Nucleus accumbens (tissue), 56 donors: ENCODE measurements around the gene HNRNPA2B1.
A peak's percentile ranks its signal among the peaks of the same experiment; 100 is the strongest.
"Not testable (repeated sequence)": the region's sequence is repeated elsewhere in the genome, so short reads cannot be mapped to it uniquely, and the experiment has no call there.

Experiments
- DNase-seq, 56 donors: peaks; one replicate each; lab custom pipeline; 2025; lab: John Stamatoyannopoulos, UW

The HNRNPA2B1 gene

DNA sequence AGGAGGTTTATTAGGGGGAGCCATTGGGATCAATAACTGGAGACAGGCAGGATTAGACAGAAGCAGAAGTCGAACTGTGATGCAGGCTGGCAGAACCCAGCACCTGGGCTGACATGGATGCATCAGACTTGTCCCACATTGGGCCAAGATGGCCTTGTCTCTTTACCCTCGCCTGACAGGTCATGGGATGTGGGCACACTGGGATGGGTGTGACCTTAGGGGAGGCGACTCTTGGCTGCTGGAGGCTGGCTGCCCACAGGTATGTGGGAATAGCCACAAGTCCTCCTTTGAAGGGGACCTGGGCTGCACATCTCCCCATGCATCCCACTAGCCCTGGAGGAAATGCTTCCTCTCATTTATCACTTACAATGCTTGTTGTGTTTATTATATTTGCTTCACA is 31.3 kb downstream of the HNRNPA2B1 start:
- DNase-seq: no peak

DNA sequence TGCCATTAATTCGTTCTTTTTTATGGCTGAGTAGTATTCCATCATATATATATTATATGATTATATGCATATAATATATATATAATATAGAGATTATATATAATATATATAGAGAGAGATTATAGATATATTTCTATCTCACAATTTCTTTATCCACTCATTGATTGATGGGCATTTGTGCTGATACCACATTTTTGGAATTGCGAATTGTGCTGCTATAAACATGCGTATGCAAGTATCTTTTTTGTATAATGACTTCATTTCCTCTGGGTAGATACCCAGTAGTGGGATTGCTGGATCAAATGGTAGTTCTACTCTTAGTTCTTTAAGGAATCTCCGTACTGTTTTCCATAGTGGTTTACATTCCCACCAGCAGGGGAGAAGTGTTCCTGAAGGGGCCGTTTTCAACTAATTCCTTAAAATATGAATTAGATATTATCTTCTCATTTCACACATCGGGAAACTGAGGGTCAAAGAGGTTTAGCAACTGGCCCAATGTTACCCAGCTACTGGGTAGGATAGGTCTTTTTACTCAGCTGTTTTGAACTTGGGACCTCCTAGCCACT is 32.0 kb downstream of the HNRNPA2B1 start:
- DNase-seq: no peak

DNA sequence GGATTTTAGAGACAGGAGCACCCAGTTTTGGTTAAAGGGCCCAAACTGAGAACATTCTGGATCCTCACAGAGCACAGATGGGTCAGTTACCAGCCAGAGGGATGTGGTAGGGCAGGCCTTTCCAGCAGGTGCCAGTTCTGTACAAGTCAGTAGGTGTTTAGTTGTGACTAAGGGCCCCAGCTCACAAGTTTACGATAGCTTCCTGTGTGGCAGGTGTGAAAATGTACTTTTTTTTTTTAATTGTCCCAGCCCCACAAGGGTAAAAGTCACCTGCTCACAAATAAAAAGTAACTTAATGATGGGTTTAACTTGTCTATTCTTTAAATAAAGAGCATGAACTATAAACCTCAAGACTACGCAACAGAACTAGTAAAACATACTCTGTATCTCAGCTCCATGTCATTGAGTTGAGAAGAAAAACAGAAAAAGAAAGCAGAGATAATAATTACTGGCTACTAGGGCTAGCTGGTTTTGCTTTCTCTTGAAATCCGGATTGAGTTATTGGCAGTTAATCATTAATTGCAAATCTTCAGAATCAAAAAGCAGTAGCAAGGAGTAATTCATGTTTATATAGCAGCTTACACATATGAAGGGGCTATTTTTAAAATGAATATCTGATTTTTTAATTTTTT is 33.1 kb downstream of the HNRNPA2B1 start:
- DNase-seq: no peak

DNA sequence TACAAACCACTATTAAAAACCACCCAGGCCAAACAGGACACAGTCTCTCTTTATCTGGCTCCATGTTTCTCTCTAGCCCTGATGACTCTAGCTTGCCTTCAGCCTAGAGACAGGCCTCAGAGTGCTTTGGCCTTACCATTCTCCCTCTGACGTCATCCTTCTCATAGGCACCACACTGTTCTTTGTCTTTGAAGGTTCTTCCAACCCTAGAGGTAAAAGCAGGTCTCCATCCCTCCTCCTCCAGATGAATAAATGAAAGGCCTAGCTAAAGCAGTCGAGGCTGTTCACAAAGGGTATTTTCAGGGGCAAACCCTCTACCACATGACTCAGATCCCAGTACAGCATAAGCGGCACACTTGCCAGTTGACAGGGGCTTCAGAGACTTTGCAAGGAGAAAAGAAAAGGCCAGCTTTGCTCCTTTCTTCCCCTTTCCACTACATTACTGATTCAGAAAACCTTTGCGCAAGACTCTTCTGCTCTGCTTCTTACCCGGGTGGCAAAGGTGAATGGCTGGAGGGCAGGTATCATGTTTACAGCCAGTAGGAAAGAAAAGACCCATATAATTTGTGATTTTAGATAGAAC is 33.8 kb downstream of the HNRNPA2B1 start:
- no peak for DNase-seq

DNA sequence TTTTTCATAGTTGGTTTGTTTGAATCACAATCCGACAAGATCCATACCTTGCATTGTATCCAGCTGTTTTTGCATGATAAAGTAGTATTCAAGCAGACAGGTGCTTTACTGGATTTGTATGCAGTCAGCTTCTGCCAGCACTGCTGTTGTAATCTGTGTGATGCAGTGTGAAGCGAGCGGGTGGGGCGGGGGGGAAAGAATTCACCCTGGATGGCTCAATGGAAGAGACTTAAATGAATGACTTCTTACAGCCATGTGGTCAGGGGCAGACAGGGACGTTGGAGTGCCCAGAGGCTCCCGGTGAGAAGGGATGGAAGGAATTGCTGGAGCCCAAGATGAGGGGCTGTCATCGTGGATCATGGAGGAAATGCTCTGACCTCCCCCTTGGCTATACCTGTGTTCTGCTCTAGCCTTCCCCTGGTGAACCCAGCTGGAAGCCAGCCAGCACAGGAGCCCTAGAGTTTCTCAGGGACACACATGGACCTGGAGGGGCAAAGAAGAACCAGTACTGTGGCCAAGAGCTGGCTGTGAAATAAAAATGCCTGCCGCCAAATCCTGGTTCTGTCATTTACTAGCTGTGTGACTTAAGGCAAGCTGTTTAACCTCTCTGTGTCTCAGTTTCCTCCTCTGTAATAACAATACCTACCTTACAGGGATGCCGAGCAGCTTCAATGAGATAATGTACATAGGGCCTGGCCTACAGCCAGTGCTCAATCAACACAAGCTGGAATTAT is 34.4 kb downstream of the HNRNPA2B1 start:
- no peak for DNase-seq

DNA sequence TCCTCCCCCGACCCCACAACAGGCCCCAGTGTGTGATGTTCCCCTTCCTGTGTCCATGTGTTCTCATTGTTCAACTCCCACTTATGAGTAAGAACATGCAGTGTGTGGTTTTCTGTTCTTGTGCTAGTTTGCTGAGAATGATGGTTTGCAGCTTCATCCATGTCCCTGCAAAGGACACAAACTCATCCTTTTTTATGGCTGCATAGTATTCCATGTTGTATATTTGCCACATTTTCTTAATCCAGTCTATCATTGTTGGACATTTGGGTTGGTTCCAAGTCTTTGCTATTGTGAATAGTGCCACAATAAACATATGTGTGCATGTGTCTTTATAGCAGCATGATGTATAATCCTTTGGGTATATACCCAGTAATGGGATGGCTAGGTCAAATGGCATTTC is 36.7 kb downstream of the HNRNPA2B1 start:
- not testable (repeated sequence) for DNase-seq

DNA sequence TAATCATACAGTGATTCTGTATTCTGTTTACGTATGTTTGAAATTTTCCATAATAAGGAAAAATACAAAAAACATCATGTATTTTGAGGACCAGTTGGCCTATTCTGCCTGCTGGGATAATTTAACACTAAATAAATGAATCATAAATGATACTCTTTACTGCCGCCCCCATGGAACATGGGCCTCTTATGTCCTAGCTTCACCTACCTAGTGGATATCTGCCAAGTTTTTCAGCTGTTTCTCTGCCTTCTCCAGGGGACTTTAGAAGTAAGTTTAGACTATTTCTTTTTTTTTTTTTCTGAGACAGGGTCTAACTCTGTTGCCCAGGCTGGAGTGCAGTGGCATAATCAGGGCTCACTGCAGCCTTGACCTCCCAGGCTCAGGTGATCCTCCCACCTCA is 38.1 kb downstream of the HNRNPA2B1 start:
- DNase-seq: no peak

DNA sequence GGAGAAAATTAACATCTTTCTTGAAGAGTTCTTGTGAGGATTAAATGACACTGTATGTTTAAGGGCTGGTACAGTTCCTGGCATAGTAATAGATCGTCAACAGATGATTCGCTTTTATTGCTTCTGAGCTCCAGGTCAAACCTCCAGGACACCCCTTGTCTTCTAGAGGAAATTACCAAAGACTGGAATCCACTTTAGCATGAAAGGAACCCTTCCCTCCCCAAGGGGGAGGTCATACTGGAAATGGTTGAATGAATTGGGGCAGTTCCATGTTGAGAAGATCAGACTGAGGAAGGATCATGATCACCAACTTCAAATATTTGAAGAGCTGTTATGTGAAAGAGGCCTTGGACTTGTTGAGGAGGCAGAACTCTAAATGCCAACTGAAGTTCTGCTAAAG is 39.6 kb downstream of the HNRNPA2B1 start:
- no peak for DNase-seq

DNA sequence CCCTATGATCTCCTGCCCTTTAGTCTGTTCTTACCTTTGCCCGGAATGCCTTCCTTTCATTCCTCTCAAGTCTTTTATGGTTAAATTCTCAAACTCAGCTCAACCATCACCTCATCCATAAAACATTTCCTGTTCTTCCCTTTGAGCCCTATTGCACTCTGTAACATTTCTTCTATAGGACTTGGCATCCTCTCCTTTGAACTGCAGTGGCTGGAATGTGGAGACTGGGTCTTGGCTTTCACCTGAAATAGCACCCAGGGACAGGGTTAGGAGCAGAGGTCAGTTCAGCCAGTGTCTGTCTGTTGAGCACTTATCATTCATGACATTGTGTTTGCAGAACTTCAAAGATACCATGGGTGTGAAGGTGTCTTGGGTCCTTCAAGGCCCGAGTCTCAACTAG is 41.3 kb downstream of the HNRNPA2B1 start:
- no peak for DNase-seq

DNA sequence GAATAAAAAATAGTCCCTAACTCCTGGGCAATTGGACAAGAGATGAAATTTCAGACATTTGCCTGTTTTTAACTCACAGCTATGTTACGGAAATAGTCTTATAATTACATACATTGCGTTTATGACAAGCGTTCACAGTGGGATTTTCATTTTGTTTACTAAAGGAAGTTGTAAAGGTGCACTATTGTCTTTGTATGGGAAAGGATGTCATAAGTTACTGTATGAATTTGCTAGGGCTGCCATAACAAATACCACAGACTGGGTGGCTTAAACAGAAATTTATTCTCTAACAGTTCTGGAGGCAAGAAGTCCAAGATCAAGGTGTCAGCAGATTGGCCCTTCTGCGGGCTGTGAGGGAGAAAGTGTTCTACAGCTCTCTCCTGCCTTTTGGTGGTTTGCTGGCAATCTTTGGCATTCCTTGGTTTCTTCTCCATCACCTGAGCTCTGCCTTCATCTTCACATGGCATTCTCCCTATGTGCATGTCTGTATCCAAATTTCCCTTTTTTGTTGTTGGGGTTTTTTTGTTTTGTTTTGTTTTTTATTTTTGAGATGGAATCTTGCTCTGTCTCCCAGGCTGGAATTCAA is 42.9 kb downstream of the HNRNPA2B1 start:
- no peak for DNase-seq

DNA sequence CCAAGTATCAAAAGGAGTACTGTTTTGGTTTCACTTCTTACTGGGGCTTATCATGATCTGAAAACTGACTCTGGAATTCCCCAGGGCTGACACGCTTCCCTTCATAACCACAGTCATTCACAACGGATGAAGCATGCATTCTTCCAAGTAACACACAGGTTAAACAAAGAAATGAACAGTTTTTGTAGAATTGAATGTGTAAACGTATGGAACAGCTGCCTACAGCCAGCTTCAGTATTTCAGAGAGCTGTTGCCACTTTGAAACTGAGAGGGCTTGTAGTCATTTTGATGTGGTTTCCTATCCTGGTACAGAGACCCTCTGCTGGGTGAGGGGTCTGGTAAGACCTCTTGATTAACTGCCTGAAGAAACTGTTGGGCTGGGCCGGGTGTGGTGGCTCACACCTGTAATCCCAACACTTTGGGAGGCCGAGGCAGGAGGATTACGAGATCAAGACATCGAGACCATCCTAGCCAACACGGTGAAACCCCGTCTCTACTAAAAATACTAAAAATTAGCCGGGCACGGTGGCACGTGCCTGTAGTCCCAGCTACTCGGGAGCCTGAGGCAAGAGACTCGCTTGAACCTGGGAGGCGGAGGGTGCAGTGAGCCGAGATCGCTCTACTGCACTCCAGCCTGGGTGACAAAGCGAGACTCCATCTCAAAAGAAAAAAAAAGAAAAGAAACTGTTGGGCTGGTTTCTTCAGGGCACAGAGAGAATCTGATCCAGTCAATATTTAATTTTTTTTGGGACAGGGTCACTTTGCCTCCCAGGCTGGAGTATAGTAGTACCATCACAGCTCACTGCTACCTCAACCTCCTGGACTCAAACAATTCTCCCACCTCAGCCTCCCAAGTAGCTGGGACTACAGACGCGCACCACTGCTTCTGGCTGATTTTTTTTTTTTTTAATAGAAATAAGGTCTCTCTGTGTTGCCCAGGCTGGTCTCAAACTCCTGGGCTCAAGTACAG is 43.8 kb downstream of the HNRNPA2B1 start:
- DNase-seq: no peak

DNA sequence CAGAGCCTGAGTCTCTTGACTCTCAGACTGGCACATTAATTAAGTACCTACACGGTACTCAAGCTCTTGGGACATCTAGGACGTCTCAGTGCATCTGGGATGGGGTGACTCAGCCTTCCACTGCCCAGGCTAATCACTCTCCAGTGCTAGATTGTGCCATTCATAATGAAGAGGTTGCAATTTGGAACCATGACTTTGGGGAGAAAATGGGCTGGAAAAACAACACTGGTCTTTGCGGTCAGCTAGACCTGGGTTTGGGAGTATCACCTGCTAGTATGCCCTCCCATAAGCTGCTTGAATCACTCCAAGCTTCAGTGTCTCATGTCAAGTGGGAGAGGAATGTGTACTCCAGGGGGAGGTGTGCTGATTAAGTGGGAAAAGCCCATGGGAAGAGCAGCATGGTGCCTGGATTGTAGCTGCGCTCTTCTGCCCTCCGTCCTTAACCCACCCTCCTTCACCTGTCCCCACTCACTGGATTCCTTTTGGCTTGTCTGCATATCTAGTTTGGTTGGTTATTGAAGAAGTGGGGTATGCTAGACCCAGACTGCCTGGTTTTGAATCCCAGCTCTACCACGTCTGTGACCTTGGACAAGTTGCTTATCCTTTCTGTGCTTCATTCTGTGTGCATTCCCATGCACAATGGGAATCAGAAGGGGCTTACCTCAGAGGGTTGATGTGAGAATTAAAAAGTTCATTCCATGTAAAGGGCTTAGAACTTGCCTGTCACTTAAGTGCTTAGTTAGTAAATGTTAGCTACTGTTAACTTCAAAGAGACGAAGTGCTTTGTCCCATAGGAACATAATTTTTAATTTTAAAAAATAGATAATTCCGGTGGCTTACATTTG is 44.8 kb downstream of the HNRNPA2B1 start:
- DNase-seq: no peak

DNA sequence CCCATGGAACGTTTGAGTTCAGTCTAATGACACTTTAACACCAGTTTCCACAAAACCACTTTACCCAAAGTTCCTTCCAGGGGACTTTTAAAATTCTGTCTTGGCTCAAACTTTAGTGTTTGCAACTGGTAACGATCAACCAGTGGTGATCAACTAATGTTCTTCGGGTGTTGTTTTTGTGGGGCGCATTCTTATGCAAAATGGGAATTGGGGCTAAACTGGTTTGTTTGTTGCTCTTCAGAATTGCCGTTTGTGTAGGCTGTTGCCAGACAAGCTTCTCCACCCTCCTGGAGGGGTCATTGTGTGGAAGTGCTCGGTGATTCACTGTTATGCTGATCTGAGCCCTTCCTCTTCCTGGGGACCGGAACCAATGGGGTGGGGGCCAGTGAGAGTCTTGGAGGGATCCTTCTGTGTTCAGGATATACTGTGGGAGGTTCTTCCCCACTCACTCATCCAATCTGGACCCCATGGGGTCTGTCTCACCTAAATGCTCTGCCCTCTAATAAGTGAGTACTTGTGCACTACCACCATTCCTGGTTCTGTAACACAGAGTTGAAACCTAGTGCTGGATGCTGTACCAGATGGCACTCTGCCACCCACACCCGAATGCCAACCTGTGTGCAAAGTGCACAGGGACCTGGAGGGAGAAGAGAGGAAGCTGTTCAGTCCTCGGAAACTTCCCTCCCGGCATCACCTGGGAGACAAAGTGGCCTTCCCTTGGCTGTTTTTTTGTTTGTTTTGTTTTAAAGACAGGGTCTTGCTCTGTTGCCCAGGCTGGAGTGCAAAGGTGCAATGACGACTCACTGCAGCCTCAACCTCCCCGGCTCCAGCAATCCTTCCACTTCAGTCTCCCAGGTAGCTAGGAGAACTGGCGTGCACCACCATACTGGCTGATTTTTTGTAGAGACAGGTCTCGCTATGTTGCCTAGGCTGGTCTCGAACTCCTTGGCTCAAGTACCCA is 46.4 kb downstream of the HNRNPA2B1 start:
- DNase-seq: no peak

DNA sequence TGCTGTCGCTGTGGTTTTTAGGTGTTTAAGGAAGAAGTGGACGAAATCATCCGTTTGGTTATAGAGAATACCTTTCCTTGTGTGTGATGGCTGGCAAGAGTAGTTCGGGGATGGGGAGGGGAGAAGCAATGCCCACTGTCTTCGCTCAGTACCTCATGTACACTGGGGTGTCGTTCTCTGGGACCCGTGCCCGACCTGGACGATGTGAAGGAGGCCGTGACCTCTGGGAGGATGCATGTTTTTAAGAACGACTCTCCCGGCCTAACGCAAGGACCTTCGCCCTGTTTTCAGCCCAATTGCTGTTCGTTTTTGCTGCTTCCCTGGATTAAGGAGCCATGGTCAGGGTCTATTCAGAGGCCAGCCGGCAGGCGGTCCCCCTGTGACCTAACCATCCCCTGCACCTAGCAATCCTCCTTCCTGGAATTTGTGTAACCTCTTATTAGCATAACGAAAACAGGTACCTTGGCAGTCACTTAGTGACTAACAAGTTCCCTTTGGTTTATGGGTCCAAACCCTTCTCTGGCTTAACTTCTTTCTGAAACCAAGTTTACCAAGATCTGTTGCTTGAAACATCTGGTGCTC is 47.2 kb downstream of the HNRNPA2B1 start:
- no peak for DNase-seq

DNA sequence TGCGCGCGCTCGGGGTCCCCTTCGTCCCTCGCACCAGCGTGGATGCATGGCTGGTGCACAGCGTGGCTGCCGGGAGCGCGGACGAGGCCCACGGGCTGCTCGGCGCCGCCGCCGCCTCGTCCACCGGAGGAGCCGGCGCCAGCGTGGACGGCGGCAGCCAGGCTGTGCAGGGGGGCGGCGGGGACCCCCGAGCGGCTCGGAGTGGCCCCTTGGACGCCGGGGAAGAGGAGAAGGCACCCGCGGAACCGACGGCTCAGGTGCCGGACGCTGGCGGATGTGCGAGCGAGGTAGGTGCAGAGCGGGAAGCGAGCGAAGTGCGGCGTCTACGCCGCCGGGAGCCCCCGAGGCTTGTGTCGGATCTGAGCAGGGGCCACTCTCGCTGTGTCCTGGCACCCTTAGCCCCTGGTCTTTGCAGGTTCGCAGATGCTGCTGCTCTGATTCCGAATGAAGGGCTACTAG is 47.7 kb downstream of the HNRNPA2B1 start:
- DNase-seq: not testable (repeated sequence)

DNA sequence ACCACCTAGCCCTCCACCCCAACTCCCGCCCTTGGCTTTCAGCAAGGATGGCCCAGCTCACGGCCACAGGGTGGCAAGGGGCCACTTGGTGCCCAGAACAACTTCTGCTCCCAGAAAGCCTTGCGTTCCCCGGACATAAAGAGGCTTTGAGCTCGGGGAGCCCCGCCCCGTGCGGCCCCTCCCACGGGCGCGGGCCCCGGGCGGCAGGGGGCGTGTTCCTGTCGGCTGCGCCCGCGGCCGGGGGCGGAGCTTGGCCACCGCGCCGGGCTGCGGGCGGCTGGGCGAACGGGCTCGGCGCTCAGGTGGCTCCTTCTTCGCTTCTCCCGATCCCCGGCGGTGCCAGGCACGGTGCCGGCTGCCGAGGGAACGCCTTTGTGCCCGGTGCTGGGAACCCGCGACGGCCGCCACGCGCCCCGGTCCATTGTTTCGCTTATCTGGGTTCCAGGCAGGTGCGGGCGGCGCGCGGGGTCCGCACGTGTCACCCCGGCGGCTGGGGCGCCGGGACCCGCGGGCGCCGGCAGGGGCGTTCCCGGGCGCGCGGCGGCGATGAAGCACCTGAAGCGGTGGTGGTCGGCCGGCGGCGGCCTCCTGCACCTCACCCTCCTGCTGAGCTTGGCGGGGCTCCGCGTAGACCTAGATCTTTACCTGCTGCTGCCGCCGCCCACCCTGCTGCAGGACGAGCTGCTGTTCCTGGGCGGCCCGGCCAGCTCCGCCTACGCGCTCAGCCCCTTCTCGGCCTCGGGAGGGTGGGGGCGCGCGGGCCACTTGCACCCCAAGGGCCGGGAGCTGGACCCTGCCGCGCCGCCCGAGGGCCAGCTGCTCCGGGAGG is 48.4 kb downstream of the HNRNPA2B1 start, which contains the start of gene NFE2L3:
Gene NFE2L3, plus strand, starts transcription at position 246 of the 829 bp plus-strand sequence. Its CDS starts 301 bp downstream, at position 547.
- peak in 51 of 56 donors; percentile 13 to 81 (median 56) for DNase-seq

DNA sequence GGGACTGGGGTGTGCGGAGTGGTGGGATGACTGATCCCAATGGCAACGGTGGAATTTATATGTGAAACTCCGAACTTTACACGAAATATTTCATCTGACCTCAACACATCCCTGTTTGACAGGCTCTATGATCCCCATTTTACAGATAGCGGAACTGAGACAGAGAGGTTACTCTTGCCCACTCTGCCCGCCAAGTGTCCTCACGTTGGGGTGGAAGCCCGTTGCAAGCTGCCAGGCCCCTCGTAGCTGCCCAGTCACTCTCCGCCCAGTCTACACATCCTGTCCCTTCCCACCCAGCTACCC is 48.9 kb downstream of the HNRNPA2B1 start:
- no peak for DNase-seq
